Lower leg skin (tissue), 3 donors: Measurements from ENCODE around the gene VEGFB.

Source experiments
- CTCF ChIP-seq, 3 donors: fragments of 450-650 bp; IDR thresholded peaks; one replicate each; pipeline ENCODE4 v1.5.1; 2016; ENCODE audit warnings: antibody characterized with exemption in 3 of 3, mild to moderate bottlenecking in 3 of 3, moderate library complexity in 2 of 3
- POLR2A ChIP-seq, 2 donors: fragments of 450-650 bp; IDR thresholded peaks; one replicate each; pipeline ENCODE4 v1.6.1; 2016 to 2017; ENCODE audit warnings: antibody characterized with exemption in 2 of 2, mild to moderate bottlenecking in 1 of 2, moderate library complexity in 1 of 2

- no peak for TF ChIP-seq CTCF (IDR thresholded peaks at IDR 0.05)
- TF ChIP-seq POLR2A (IDR thresholded peaks at IDR 0.05): no peak
Measured at GRCh38 chr11:64238999-64239398, 4.6 kb downstream of the VEGFB start.
